Umbilical cord (tissue), 2 donors: ENCODE data around the gene COPZ1. TPM values are rescaled to one million over a fixed set of nuclear protein-coding genes. Genes with fewer than 3 reads are reported as not detected.
"Not testable (repeated sequence)": the region's sequence is repeated elsewhere in the genome, so short reads cannot be mapped to it uniquely, and the experiment has no call there.

Source experiments
- DNase-seq: peaks from one replicate; pipeline ENCODE4 v3.0.0-alpha.2; 2015; ENCODE audit warnings: low spot score
- total RNA-seq: library from RNA; depleted of rRNA; stranded (reverse); fragments of >200 nt; gene quantifications from one replicate; pipeline ENCODE4 v1.2.3, GENCODE V29; 2014; ENCODE audit warnings: low replicate concordance; ENCODE audit not compliant: insufficient read depth

The COPZ1 gene
- total RNA-seq, 1 donor from 2014 or later, result 91.0 TPM

GRCh38 chr12:54294152-54294952 is 30.6 kb upstream of the COPZ1 start:
- no peak for DNase-seq

- no peak for DNase-seq
Measured at GRCh38 chr12:54294953-54295566, 29.9 kb upstream of the COPZ1 start.

GRCh38 chr12:54296393-54297099 is 28.4 kb upstream of the COPZ1 start:
- DNase-seq, result no peak

- no peak for DNase-seq
Measured at GRCh38 chr12:54298904-54299303, 26.0 kb upstream of the COPZ1 start.

- DNase-seq, result no peak
Measured at GRCh38 chr12:54299515-54300224, 25.3 kb upstream of the COPZ1 start.

GRCh38 chr12:54300225-54300731 is 24.7 kb upstream of the COPZ1 start:
- no peak for DNase-seq

- DNase-seq, result peak; percentile 73
Measured at GRCh38 chr12:54300732-54301427, 24.1 kb upstream of the COPZ1 start, which contains the start of gene NFE2. Gene NFE2 (minus strand): TSS chr12:54301015. CDS start chr12:54295248, 5,767 bp downstream.

- DNase-seq, result no peak
Measured at GRCh38 chr12:54301428-54302048, 23.4 kb upstream of the COPZ1 start.

- no peak for DNase-seq
Measured at GRCh38 chr12:54303640-54304039, 21.3 kb upstream of the COPZ1 start.

GRCh38 chr12:54304187-54304810 is 20.6 kb upstream of the COPZ1 start:
- peak; percentile 38 for DNase-seq

- DNase-seq, result peak; percentile 50
Measured at GRCh38 chr12:54306925-54307741, 17.8 kb upstream of the COPZ1 start.

GRCh38 chr12:54311051-54311450 is 13.9 kb upstream of the COPZ1 start:
- DNase-seq, result no peak

- not testable (repeated sequence) for DNase-seq
Measured at GRCh38 chr12:54312309-54312708, 12.6 kb upstream of the COPZ1 start.

- no peak for DNase-seq
Measured at GRCh38 chr12:54321363-54321762, 3.6 kb upstream of the COPZ1 start.

GRCh38 chr12:54325442-54326109 is 645 bp downstream of the COPZ1 start:
- not testable (repeated sequence) for DNase-seq

- peak; percentile 40 for DNase-seq
Measured at GRCh38 chr12:54328595-54329337, 3.8 kb downstream of the COPZ1 start.

- DNase-seq, result no peak
Measured at GRCh38 chr12:54329759-54330158, 4.8 kb downstream of the COPZ1 start.

GRCh38 chr12:54330442-54330841 is 5.5 kb downstream of the COPZ1 start:
- no peak for DNase-seq
